GM12875 (cell line): ENCODE data around the gene DESI1.
A peak's percentile ranks its signal among the peaks of the same experiment; 100 is the strongest.
"Not testable (repeated sequence)": the region's sequence is repeated elsewhere in the genome, so short reads cannot be mapped to it uniquely, and the experiment has no call there.

ENCODE experiments used
- H3K4me3 ChIP-seq: one replicate; pipeline ENCODE4 v1.5.1; 2011; ENCODE audit warnings: low read depth, low read length, control low read depth
- CTCF ChIP-seq: IDR thresholded peaks from 2 replicates; pipeline ENCODE4 v1.5.1; 2011; ENCODE audit warnings: low read depth, mild to moderate bottlenecking, control low read depth, inconsistent platforms, low read length, moderate library complexity, borderline replicate concordance; ENCODE audit not compliant: insufficient read depth

DESI1 gene

GRCh38 chr22:41597635-41597953, 23.2 kb downstream of the DESI1 start:
- no peak overlapping the region for H3K4me3 ChIP-seq
- TF ChIP-seq CTCF: no peak

GRCh38 chr22:41596776-41597634, 23.8 kb downstream of the DESI1 start:
- no peak overlapping the region for H3K4me3 ChIP-seq
- TF ChIP-seq CTCF: peak; percentile 80

GRCh38 chr22:41595703-41596102, 25.1 kb downstream of the DESI1 start:
- no peak for TF ChIP-seq CTCF
- no peak overlapping the region for H3K4me3 ChIP-seq

GRCh38 chr22:41593336-41593960, 27.4 kb downstream of the DESI1 start:
- not testable (repeated sequence) for H3K4me3 ChIP-seq

GRCh38 chr22:41589391-41590241, 31.2 kb downstream of the DESI1 start, which contains the start of gene PMM1:
Gene PMM1 (minus strand): TSS chr22:41589840. CDS start chr22:41589805, 35 bp downstream.
- TF ChIP-seq CTCF: no peak
- peak within 1 kb of the TSS; percentile 91 for H3K4me3 ChIP-seq

GRCh38 chr22:41587347-41587723, 33.5 kb downstream of the DESI1 start:
- no peak for TF ChIP-seq CTCF
- no peak overlapping the region for H3K4me3 ChIP-seq

GRCh38 chr22:41585898-41586297, 34.9 kb downstream of the DESI1 start:
- H3K4me3 ChIP-seq: no peak overlapping the region
- no peak for TF ChIP-seq CTCF
